BE2C (cell line): ENCODE data around the gene CLPSL2.

ENCODE experiments used
- DNase-seq: peaks from one replicate; pipeline ENCODE4 v3.0.0-alpha.2; 2020
- H3K27me3 ChIP-seq: fragments of 250-450 bp; sonication (Bioruptor Pico); 2 replicates; pipeline ENCODE4 v1.5.1; 2020; ENCODE audit warnings: mild to moderate bottlenecking
- H3K36me3 ChIP-seq: fragments of 250-450 bp; sonication (Bioruptor Pico); 2 replicates; pipeline ENCODE4 v1.5.1; 2020; ENCODE audit warnings: mild to moderate bottlenecking
- H3K4me1 ChIP-seq: fragments of 250-450 bp; sonication (Bioruptor Pico); 2 replicates; pipeline ENCODE4 v1.5.1; 2020
- H3K4me3 ChIP-seq: 2 replicates; pipeline ENCODE4 v1.5.1; 2011; ENCODE audit warnings: low read depth, low read length
- H3K9me3 ChIP-seq: fragments of 250-450 bp; sonication (Bioruptor Pico); 2 replicates; pipeline ENCODE4 v1.5.1; 2020
- CTCF ChIP-seq: IDR thresholded peaks from 2 replicates; pipeline ENCODE4 v1.5.1; 2012; ENCODE audit warnings: mild to moderate bottlenecking, low read depth, low read length

The CLPSL2 gene

GRCh38 chr6:35769211-35769610 is 7.2 kb upstream of the CLPSL2 start:
- Histone ChIP-seq H3K36me3 (no peaks in the 10 kb centered on the region), H3K27me3 (no peaks in the 10 kb centered on the region), H3K9me3 (no peaks in the 10 kb centered on the region), H3K4me1 (no peaks in the 10 kb centered on the region), H3K4me3 (no peak overlapping the region)
- no peak for DNase-seq
- no peak for TF ChIP-seq CTCF

GRCh38 chr6:35771343-35771627 is 5.1 kb upstream of the CLPSL2 start:
- no peaks in the 10 kb centered on the region for H3K9me3 ChIP-seq
- no peak overlapping the region for H3K4me3 ChIP-seq
- no peaks in the 10 kb centered on the region for H3K27me3 ChIP-seq
- TF ChIP-seq CTCF, result no peak
- no peaks in the 10 kb centered on the region for H3K4me1 ChIP-seq
- no peak for DNase-seq
- no peaks in the 10 kb centered on the region for H3K36me3 ChIP-seq

GRCh38 chr6:35774116-35774794 is 2.1 kb upstream of the CLPSL2 start:
- no peaks in the 10 kb centered on the region for H3K36me3 ChIP-seq
- no peak overlapping the region for H3K4me3 ChIP-seq
- DNase-seq, result no peak
- no peaks in the 10 kb centered on the region for H3K9me3 ChIP-seq
- TF ChIP-seq CTCF, result no peak
- no peaks in the 10 kb centered on the region for H3K4me1 ChIP-seq
- no peaks in the 10 kb centered on the region for H3K27me3 ChIP-seq

GRCh38 chr6:35775031-35775430 is 1.4 kb upstream of the CLPSL2 start:
- Histone ChIP-seq H3K4me3 (no peak overlapping the region), H3K9me3 (no peaks in the 10 kb centered on the region), H3K36me3 (no peaks in the 10 kb centered on the region), H3K27me3 (no peaks in the 10 kb centered on the region), H3K4me1 (no peaks in the 10 kb centered on the region)
- TF ChIP-seq CTCF, result no peak
- DNase-seq, result no peak

- Histone ChIP-seq H3K4me1 (no peaks in the 10 kb centered on the region), H3K27me3 (no peaks in the 10 kb centered on the region), H3K4me3 (no peak overlapping the region), H3K36me3 (no peaks in the 10 kb centered on the region), H3K9me3 (no peaks in the 10 kb centered on the region)
- no peak for DNase-seq
- no peak for TF ChIP-seq CTCF
Measured at GRCh38 chr6:35777356-35778102, 1.1 kb downstream of the CLPSL2 start.

GRCh38 chr6:35778437-35778836 is 2.0 kb downstream of the CLPSL2 start:
- Histone ChIP-seq H3K4me3 (no peak overlapping the region), H3K9me3 (no peaks in the 10 kb centered on the region), H3K27me3 (no peaks in the 10 kb centered on the region), H3K4me1 (no peaks in the 10 kb centered on the region), H3K36me3 (no peaks in the 10 kb centered on the region)
- no peak for TF ChIP-seq CTCF
- no peak for DNase-seq
